Mesenteric fat pad (tissue), 1 donor: ENCODE data around the gene FAM9C. TPM values are rescaled to one million over a fixed set of nuclear protein-coding genes. Genes with fewer than 3 reads are reported as not detected.
"Not testable (repeated sequence)": the region's sequence is repeated elsewhere in the genome, so short reads cannot be mapped to it uniquely, and the experiment has no call there.

Experiments
- DNase-seq: peaks from one replicate; pipeline ENCODE4 v3.0.0-alpha.2; 2020; ENCODE audit warnings: low spot score
- total RNA-seq: library from RNA; stranded (reverse); fragmentation: NEBNext Ultra II Directional; extraction: Animal tissue kit (Norgen Biotek cat#: 25700); gene quantifications from one replicate; pipeline ENCODE4 v1.2.1, GENCODE V29; 2021
- donor health status: DM: yes; HTN: yes; CAD: no.

Gene FAM9C
- total RNA-seq, 1 donor from 2014 or later, result not detected

DNA sequence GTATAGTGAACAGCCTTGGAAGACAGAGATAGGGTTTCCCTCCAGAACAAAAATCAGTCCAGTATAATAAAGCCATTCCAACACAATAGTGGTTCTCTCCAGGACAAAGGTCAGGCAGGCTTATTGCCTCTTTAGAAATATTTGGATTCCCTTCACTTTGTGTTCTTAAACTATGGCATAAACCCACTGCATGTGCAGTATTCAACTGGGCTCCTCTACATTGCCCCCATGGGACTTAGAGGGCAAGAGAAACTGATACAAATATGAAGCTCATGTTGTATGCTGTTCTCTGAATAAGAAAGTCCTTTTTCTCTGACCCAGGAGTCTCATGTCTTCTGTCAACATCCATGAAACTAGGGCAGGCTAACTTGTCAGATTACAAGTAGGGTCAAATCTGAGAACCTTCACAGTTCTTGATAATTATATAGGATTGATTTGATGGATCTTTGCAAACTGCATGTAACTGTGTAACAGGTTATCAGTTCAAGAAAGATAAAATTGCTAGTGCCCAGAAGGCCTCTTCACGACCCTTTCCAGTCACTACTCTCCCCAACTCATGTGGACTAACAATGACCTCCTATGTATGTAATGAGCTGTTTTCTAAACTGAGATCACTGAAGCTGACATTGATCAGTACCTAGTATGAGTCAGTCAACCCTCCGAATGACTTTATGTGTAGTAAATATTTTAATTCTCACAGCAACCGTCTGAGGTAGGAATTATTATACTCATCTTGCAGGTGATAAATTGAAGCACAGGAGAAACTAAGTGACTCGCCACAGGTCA lies 31.9 kb upstream of the FAM9C start:
- DNase-seq, result no peak

DNA sequence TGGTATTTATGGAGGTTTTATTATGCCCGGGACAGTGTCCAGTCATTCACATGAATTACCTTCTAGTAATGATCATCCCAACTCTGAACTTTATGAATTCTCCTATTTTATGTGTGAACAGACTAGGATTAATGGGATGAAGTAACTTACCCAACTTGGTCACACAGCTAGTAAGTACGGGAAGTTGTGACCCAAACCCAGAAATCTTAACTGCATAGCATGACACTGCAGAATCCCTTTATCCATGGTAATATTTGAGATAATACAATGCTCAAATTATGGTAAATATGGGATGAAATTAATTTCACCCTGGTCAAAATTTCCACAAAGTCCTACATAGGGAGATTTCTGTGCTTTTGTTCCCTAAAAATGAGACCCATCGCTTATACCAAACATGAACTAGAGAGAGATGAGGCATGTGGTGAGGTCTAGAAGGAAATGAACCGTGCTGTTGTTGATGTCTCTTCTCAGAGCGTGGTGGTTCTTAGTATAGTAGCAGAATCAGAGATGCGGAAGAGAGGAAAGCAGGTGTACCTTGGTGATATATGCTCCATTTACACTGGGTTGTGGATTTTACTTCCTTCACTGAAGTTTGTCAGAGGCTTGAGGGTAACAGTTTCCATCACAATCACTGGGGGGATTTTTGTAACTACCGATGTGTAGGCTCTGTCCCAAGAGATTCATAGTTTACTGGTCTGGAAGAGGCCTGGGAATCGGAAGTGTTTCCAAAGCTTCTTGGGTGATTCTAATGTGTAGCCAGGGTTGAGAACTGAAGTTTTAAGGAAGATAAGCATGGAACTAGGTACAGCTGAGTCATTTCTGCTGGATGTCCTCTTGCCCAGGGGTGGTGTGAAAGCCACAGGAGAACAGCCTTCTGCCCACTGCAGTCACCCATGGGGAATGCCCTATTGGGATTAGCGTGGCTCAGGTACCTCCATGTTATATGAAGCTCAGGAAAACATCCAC lies 30.2 kb upstream of the FAM9C start:
- DNase-seq, result no peak

DNA sequence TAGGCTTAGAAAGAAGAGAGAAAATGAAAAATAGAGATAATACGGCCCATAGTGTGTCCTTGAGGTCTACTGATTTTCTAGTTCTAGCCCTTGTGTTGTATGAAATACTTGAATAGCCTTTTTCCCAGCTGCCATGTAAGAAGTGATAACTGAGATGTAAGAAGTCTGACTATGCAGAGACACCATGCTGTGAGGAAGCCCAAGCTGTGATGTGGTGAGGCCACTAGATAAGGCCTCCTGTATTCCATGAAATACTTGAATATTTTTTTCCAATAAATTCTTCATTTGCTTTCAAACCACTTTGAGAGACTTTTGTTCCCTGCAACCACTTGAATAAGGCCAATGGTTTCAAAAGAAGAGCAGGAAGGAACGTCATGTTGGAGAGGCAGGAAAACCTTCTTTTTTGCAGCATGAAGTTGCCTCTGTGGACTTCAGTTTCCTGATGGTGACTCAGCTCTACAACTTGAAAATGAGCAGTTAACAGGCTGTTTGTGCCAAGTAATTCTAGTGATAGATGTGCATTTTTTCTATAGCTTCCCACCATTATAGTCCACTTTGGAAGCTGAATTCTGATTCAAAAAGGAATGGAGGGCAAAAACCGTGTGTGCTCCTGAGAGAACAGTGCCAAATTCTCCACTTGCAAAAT lies 25.5 kb upstream of the FAM9C start:
- no peak for DNase-seq

DNA sequence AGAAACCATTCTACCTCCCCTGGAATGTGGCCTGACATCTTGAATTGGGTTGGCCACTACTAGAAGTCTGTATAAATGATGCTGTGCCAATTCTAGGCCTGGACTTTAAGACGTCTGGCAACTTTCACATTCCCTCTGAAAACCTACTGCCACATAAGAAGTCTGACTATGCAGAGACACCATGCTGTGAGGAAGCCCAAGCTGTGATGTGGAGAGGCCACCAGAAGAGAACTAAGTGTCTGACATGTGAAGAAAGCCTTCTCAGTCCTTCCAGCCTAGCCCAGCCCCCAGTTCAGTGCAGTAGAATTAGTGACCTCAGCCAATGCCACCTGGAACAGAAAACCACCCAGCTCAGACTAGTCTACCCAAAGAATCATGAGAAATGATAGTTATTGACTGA lies 24.2 kb upstream of the FAM9C start:
- DNase-seq, result no peak

DNA sequence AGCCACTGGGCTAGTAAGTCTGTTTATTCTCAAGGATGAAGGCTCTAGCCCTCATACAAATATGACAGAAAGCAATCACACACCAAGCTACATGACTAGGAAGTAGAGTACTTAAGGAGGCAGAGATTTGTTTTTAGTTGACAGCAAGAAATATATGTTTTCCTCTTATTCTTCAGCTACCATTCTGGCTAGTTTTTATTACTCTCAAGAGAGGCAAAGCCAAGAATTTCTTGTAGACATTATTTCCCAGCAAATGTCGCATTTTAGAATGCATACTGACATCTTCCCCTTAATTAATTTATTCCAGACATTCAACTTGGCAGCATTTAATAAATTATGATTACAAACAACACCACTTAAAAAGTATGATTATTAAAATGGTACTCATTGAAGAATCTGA lies 23.4 kb upstream of the FAM9C start:
- DNase-seq, result no peak

DNA sequence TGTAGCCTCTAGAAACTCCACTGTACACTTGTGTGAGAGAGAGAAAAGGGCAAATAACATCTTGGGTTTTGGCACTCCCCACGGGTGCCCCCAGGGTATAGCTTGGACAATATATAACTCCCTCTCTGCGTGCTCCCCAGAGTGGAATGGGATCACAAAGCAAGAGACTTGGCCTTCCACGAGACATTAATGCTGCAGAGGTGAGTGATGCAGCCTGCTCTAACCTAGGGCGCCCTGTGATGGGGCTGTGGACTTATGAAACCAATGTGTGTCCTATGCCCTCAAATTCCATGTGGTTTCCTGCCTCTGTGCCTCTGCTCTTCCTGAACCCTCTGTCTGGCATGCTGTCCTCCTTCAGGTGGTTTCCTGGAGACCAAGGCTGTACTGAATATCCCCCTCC lies 22.0 kb upstream of the FAM9C start:
- no peak for DNase-seq

DNA sequence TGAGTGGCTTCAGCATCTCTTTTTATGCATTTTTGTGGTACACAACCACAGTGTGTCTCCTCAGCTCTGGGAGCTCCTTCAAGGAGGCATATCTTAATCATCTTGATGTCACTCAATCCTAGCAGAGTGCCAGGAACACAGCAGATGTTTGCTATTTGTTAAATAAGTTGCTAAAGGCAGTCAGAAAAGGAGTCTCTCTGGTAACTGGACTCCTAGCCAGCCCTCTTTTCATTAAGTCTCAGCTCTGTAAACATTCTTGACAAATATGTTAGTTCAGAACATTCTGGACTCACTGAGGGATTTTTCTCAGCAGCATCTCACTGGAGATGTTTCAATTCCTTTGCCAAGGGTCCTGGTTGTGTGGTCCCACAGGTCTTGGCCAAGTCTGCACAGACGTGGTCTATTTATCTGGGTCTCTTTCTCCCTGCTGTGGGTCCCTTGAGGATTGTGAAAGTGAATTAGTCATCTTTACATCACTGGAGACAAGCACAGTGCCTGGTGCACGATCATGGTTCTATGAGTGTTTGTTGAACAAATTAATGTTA lies 20.3 kb upstream of the FAM9C start:
- no peak for DNase-seq

DNA sequence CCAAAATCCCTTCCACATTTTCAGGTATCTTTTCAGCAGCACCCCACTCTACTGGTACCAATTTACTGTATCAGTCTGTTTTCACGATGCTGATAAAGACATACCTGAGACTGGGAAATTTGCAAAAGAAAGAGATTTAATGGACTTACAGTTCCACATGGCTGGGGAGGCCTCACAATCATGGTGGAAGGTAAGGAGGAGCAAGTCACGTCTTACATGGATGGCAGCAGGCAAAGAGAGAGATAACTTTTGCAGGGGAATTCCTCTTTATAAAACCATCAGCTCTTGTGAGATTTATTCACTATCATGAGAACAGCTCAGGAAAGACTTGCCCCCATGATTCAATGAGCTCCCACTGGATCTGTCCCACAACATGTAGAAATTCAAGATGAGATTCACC lies 18.7 kb upstream of the FAM9C start:
- DNase-seq, result not testable (repeated sequence)

DNA sequence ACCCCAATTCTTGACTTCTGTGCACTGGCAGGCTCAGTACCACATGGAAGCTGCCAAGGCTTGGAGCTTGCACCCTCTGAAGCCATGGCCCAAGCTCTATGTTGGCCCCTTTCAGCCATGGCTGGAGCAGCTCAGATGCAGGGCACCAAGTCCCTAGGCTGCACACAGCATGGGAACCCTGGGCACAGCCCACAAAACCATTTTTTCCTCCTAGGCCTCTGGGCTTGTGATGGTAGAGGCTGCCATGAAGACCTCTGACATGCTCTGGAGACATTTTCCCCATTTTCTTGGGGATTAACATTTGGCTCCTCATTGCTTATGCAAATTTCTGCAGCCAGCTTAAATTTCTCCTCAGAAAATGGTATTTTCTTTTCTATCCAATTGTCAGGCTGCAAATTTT lies 17.9 kb upstream of the FAM9C start:
- not testable (repeated sequence) for DNase-seq

DNA sequence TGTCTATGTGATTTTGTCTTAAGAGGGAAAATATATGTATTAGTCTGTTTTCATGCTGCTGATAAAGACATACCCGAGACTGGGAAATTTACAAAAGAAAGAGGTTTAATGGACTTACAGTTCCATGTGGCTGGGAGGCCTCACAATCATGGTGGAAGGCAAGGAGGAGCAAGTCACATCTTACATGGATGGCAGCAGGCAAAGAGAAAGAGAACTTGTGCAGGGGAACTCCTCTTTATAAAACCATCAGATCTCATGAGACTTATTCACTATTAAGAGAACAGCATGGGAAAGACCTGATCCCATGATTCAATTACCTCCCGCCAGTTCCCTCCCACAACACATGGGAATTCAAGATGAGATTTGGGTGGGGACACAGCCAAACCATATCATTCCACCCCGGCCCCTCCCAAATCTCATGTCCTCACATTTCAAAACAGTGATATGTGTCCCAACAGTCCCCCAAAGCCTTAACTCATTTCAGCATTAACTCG lies 16.8 kb upstream of the FAM9C start:
- not testable (repeated sequence) for DNase-seq

DNA sequence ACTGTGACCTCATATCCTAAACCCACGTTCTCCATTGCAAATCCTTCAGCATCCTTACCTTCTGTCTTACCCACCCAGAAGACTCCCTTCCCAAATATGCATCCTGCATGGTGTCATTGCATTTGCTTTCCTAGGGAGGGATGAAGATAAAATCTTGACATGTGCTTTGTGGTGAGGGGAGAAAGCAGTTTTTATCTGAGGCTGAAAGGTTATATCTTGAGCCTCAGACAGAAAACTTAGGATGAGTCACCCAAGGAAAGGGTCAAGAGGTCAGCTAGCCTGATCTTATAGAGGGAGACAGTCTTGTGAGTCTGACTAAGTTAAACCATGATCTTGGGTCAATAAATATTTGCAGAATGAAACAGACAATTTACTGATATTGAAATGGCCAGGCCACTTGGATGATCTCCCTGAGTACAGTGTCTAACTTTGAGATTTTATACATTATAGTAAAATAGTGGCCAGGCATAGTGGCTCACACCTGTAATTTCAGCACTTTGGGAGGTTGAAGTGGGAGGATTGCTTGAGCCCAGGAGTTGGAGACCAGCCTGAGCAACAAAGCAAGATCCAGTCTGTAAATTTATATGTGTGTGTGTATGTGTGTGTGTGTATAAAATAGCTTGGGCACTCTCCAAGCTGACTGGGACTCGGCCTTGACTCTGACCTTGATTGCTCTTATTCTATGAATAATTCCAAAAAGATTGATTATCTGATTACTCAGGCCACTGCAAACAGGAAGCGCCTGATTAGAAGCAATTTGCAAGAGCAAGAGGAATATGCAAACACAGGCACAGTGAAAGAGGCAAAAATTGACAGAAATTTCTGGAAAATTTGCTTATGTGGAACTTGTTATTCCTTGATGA lies 15.4 kb upstream of the FAM9C start:
- no peak for DNase-seq

DNA sequence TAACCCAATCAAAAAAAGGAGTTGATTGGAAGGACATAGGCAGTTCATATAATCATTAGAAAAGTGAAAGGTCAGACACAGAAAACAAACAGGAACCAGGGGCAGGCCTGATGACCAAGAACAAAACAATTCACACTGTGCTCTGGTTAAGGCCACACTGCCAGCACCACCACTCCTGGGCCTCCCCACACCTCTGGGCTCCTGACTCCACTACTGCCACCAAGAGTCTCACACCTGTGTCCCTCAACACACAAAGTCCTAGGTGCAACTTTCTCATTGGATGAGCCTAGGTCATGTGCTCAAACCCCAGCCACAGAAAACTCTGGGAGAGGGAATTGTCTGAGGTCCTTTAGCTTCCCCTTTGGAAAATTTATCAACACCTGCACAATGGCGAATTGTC lies 11.1 kb upstream of the FAM9C start:
- no peak for DNase-seq

DNA sequence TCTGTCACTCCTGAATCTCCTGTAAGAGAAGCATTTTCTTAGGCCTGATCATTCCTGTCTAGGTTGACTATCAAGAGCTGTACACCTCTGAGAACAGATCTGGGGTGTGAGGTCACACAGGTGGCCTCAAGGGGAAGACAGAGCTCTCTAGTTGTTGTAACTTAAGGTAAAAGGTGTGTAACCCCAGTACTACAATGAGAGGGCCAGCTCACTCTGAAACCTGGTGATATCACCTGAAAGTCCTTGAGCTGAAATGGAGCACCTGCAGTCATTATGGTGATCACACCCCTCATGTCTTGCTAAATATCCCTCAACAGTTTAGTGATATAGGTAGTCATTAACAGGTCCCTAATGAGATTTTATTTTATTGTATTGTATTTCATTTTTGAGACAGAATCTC lies 8.8 kb upstream of the FAM9C start:
- no peak for DNase-seq

DNA sequence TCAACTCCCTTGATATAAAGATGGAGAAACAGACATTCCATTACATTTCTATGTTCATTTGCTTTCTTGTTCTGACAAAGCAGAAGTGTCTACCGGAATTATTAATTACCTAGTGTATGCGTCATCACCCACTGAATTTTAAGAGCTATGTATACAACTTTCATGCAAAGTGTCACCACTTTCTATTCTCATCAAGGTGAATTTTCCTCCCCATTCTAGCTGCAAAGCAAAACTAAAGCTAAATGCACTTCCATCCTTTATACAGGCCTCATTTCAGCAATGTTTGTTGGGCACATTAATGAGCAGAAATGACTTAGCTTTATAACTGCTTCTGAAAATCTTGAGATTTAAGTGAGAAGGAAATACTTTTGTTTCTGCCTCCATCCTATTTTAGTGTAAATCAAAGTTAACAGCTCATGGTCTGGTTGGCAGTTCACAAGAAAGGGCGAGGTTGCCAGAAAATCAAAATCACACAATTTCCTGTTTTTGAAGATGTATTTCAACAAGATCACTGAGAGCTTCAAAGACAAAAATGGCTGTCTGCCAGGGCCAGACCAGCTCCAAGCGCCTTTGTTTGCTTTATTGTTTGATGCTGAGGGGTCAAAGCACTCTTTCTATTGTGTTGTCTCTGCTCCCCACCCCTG lies 7.2 kb upstream of the FAM9C start:
- no peak for DNase-seq

DNA sequence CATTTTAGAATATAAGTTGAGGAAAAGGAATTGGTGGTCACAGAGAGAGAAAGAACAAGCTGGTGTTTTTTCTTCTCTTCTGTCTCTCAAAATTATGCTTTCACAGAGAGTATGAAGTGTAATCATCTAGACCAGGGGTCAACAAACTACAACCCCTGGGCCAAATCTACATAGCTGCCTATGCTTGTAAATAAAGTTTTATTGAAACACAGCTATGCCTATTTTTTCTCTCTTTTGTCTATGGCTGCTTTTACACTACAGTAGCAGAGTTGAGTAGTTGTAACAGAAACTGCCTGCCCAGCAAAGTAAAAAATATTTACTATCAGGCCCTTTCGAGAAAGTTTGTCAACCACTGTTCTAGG lies 6.7 kb upstream of the FAM9C start:
- no peak for DNase-seq

DNA sequence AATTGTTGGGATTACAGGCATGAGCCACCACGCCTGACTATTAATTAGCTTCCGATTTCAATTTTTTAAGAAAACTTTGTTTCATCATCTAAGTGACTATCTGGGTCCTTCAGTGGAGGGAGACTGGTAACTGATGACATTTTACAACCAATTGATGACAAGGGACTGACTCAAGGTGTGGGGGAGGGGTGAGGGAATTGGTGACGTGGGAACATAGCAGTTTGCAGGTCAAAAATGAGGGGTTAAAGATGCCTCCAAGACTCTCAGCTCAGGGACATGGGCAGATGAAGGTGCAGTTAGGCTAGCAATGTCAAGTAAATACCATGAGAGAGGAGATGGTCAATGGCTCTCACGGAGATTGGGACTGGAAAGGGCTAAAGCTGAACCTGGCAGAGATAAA lies 5.7 kb upstream of the FAM9C start:
- DNase-seq, result no peak

DNA sequence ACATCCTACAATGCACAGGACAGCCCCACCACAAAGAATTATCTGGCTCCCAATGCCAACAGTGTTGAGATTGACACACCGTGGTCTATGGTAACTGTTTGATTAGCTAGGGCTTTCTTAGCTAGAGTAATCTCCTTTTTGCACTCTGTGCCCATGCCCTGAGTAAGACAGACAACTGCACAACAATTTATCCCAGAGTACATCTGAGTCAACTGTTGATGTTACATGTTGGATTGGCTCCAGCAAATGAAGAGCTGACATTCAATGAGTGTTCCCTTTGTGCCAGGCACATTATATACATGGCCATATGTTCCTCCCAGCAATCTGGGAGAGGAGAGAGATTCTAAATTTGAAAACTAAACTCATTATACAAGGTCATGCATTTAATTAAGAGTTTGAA lies 3.9 kb upstream of the FAM9C start:
- no peak for DNase-seq

DNA sequence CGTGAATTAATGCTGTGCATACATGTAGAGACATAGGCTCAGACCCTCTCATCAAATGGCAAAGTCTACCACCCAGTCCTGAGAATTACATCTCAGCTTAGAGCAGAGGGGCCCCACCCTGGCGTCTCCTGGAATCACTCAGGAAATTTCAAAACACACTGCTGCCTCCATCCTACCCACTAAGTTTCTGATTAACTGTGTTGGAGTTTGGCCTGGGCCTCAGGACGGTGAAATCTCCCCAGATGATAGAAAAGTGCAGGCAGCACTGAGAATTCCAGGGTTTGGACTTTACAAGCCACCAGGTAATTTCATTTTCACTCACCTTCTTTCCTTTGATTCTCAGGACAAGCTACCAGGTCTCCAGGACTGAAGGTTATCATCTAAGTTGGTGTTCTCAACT lies 3.3 kb upstream of the FAM9C start:
- no peak for DNase-seq

DNA sequence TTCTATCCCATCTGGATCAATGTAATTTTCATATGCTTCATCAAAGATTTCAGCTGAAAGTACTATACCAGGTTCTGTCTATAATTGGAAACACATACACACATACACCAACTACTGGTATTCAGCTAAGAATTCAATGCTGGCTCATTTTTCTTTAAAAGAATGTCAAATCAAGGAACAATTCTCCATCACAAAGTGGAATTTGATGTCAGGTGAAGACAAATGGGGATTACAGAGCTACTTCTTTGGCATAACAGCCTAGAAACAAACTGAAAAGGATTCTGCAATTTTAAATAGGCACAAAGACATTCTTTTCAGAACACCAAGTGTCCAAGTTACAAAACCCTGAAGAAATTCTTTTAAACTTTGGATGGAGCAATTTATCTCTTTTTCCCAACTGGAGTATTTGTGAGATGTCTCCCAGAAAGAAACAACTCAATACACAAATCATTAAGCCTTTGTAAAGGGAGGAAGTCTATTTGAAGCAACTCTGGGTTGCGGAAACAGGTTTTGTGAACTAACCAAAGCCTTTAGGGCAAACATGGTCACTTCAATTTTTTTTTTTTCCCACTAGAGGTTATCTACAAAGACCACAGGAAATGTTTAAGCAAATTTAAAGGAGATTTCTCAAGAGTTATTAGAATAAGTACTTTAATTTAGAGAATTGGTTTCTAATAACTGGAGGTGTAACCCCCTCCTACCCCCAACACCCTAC lies 1.9 kb upstream of the FAM9C start:
- no peak for DNase-seq
